ENCODE measurements around the gene C1orf159. TPM values are rescaled to one million over a fixed set of nuclear protein-coding genes. Genes with fewer than 3 reads are reported as not detected.

C1orf159 gene
- polyA plus RNA-seq, 1 donor (not counting 4 experiments of a cell fraction or from before 2014, with no cell fraction given): 6.1 TPM

GRCh38 chr1:1063261-1063944 is 52.5 kb downstream of the C1orf159 start:
- DNase-seq (ENCODE audit: low read depth, low spot score) (no peak), FAIRE-seq (no peak)
- Histone ChIP-seq H2AFZ (ENCODE audit: control insufficient read depth, low read length) (no peak overlapping the region), H3K4me1 (ENCODE audit: control insufficient read depth, extremely low read depth, insufficient read depth, low read length) (peaks cover 28% of the 10 kb centered on the region), H3K27ac (ENCODE audit: control insufficient read depth, insufficient read depth, low read length) (no peak overlapping the region), H3K4me2 (ENCODE audit: control insufficient read depth, extremely low read depth, insufficient read depth, low read depth, low read length) (peak overlapping the region; percentile 74), H3K79me2 (ENCODE audit: control insufficient read depth, insufficient read depth, low read length) (no peaks in the 10 kb centered on the region), H3K9me3 (ENCODE audit: control insufficient read depth, low read depth, low read length) (no peaks in the 10 kb centered on the region), H4K20me1 (ENCODE audit: control insufficient read depth, extremely low read depth, insufficient read depth, low read length) (no peaks in the 10 kb centered on the region), H3K27me3 (ENCODE audit: control insufficient read depth, extremely low read depth, insufficient read depth, low read length) (peaks cover 42% of the 10 kb centered on the region), H3K4me3 (ENCODE audit: control insufficient read depth in 2 of 3, extremely low read depth in 1 of 3, insufficient read depth in 2 of 3, low read depth in 1 of 3, low read length in 3 of 3) (peak overlapping the region in 1 of 3 experiments; percentile 48), H3K9ac (ENCODE audit: control insufficient read depth, extremely low read depth, insufficient read depth, low read length) (peak overlapping the region; percentile 50), H3K9me1 (ENCODE audit: control insufficient read depth, extremely low read depth, insufficient read depth, low read length) (no peaks in the 10 kb centered on the region), H3K36me3 (ENCODE audit: control insufficient read depth in 2 of 2, extremely low read depth in 1 of 2, insufficient read depth in 2 of 2, low read length in 2 of 2) (no peaks in the 10 kb centered on the region)
- TF ChIP-seq, protein P1, sequence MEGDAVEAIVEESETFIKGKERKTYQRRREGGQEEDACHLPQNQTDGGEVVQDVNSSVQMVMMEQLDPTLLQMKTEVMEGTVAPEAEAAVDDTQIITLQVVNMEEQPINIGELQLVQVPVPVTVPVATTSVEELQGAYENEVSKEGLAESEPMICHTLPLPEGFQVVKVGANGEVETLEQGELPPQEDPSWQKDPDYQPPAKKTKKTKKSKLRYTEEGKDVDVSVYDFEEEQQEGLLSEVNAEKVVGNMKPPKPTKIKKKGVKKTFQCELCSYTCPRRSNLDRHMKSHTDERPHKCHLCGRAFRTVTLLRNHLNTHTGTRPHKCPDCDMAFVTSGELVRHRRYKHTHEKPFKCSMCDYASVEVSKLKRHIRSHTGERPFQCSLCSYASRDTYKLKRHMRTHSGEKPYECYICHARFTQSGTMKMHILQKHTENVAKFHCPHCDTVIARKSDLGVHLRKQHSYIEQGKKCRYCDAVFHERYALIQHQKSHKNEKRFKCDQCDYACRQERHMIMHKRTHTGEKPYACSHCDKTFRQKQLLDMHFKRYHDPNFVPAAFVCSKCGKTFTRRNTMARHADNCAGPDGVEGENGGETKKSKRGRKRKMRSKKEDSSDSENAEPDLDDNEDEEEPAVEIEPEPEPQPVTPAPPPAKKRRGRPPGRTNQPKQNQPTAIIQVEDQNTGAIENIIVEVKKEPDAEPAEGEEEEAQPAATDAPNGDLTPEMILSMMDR (optimal IDR thresholded peaks at IDR 0.05 in 1 of 3, IDR thresholded peaks at IDR 0.05 in 1 of 3, conservative IDR thresholded peaks at IDR 0.05 in 1 of 3; ENCODE audit: extremely low read depth in 1 of 3, insufficient read depth in 2 of 3, low read length in 3 of 3): no peak
- no peak for TF ChIP-seq EZH2 (IDR thresholded peaks at IDR 0.05; ENCODE audit: low read length)
- dilution Hi-C loops (cut with MboI; ENCODE audit: extremely low pct_ligation_motif_present, low sequenced_read_pairs): no loop called here

DNA sequence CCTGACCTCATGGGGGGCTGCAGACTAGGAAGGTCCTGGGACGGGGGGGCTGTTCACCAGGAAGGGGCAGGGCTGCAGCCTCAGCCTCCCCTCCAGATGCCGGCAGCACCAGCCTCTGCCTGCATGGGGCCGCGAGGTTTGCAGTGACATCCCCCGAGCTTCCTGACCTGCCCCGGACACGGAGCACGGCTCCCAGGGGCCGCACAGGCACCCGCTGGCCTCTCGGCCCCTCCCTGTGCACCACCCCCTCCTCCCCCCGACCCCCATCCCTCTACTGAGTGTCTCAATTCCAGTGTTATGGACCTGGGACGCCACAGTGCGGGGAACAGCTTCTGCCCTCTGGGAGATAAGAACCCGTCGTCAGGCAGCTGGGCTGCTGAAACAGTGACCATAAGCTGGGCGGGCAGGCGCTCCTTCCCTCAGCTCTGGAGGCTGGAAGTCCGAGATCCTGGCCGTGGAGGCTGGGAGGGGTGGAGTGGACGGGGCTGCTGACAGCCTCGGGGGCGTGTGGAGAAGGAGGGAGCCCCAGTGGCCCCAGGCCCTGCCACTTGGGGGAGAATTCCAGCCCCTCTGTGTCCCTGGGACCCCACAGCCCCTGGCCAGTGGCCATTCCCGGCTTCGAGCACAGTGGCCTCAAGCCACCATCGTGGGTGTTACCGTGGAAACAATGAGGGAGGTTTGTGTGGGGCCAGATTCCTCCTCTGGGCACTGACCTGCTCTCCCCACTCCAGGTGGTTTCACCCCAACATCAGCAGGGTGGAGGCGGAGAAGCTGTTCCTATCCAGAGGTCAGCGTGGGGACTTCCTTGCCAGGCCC is 53.3 kb downstream of the C1orf159 start:
- dilution Hi-C loops (cut with MboI; ENCODE audit: extremely low pct_ligation_motif_present, low sequenced_read_pairs): no loop called here
- Histone ChIP-seq H3K27ac (ENCODE audit: control insufficient read depth, insufficient read depth, low read length) (no peak overlapping the region), H3K36me3 (ENCODE audit: control insufficient read depth in 2 of 2, extremely low read depth in 1 of 2, insufficient read depth in 2 of 2, low read length in 2 of 2) (no peaks in the 10 kb centered on the region), H3K9ac (ENCODE audit: control insufficient read depth, extremely low read depth, insufficient read depth, low read length) (no peak overlapping the region), H3K4me3 (ENCODE audit: control insufficient read depth in 2 of 3, extremely low read depth in 1 of 3, insufficient read depth in 2 of 3, low read depth in 1 of 3, low read length in 3 of 3) (no peak overlapping the region), H3K4me2 (ENCODE audit: control insufficient read depth, extremely low read depth, insufficient read depth, low read depth, low read length) (no peak overlapping the region), H3K9me1 (ENCODE audit: control insufficient read depth, extremely low read depth, insufficient read depth, low read length) (no peaks in the 10 kb centered on the region), H3K27me3 (ENCODE audit: control insufficient read depth, extremely low read depth, insufficient read depth, low read length) (peaks cover 34% of the 10 kb centered on the region), H3K9me3 (ENCODE audit: control insufficient read depth, low read depth, low read length) (no peaks in the 10 kb centered on the region), H4K20me1 (ENCODE audit: control insufficient read depth, extremely low read depth, insufficient read depth, low read length) (no peaks in the 10 kb centered on the region), H3K4me1 (ENCODE audit: control insufficient read depth, extremely low read depth, insufficient read depth, low read length) (peaks cover 24% of the 10 kb centered on the region), H3K79me2 (ENCODE audit: control insufficient read depth, insufficient read depth, low read length) (no peaks in the 10 kb centered on the region), H2AFZ (ENCODE audit: control insufficient read depth, low read length) (no peak overlapping the region)
- no peak for DNase-seq (ENCODE audit: low read depth, low spot score)
- FAIRE-seq: no peak
- TF ChIP-seq, protein P1 (optimal IDR thresholded peaks at IDR 0.05 in 1 of 3, IDR thresholded peaks at IDR 0.05 in 1 of 3, conservative IDR thresholded peaks at IDR 0.05 in 1 of 3; ENCODE audit: extremely low read depth in 1 of 3, insufficient read depth in 2 of 3, low read length in 3 of 3): no peak
- TF ChIP-seq EZH2 (IDR thresholded peaks at IDR 0.05; ENCODE audit: low read length): no peak

Measured in keratinocyte (primary cell).